ENCODE data around the gene IL6R.

Gene IL6R

GRCh38 chr1:154453574-154454352 is 48.6 kb downstream of the IL6R start:
- no peak for DNase-seq

- no peak for DNase-seq
These were observed 49.4 kb downstream of the IL6R start for GRCh38 chr1:154454386-154455120.

- no peak for DNase-seq
These were observed 51.5 kb downstream of the IL6R start for GRCh38 chr1:154456631-154457030.

- DNase-seq, result no peak
These were observed 53.9 kb downstream of the IL6R start for GRCh38 chr1:154459080-154459479.

GRCh38 chr1:154460695-154461260 is 55.6 kb downstream of the IL6R start:
- no peak for DNase-seq

- peak; percentile 70 for DNase-seq
These were observed 58.4 kb downstream of the IL6R start for GRCh38 chr1:154463512-154463990.

GRCh38 chr1:154465621-154466195 is 60.6 kb downstream of the IL6R start:
- DNase-seq, result no peak

GRCh38 chr1:154466206-154466605 is 61.1 kb downstream of the IL6R start:
- no peak for DNase-seq

- no peak for DNase-seq
These were observed 61.8 kb downstream of the IL6R start for GRCh38 chr1:154466921-154467417.

GRCh38 chr1:154467434-154468102 is 62.4 kb downstream of the IL6R start:
- DNase-seq, result no peak

- DNase-seq, result no peak
These were observed 63.5 kb downstream of the IL6R start for GRCh38 chr1:154468535-154469250.

- DNase-seq, result no peak
These were observed 64.9 kb downstream of the IL6R start for GRCh38 chr1:154469844-154470560.

GRCh38 chr1:154471304-154471703 is 66.2 kb downstream of the IL6R start:
- DNase-seq, result no peak

GRCh38 chr1:154474802-154475201 is 69.7 kb downstream of the IL6R start:
- no peak for DNase-seq

- DNase-seq, result no peak
These were observed 71.6 kb downstream of the IL6R start for GRCh38 chr1:154476791-154477190.

- DNase-seq, result no peak
These were observed 72.9 kb downstream of the IL6R start for GRCh38 chr1:154478013-154478412.

- no peak for DNase-seq
These were observed 73.5 kb downstream of the IL6R start for GRCh38 chr1:154478639-154479038.

- peak; percentile 44 for DNase-seq
These were observed 74.8 kb downstream of the IL6R start for GRCh38 chr1:154479764-154480421.

- no peak for DNase-seq
These were observed 75.9 kb downstream of the IL6R start for GRCh38 chr1:154481053-154481452.

- no peak for DNase-seq
These were observed 79.0 kb downstream of the IL6R start for GRCh38 chr1:154483941-154484803.
